ENCODE data around the gene NFIC. TPM values are rescaled to one million over a fixed set of nuclear protein-coding genes. Genes with fewer than 3 reads are reported as not detected.

NFIC gene
- total RNA-seq, 1 donor from 2014 or later = 38.3 TPM

DNA sequence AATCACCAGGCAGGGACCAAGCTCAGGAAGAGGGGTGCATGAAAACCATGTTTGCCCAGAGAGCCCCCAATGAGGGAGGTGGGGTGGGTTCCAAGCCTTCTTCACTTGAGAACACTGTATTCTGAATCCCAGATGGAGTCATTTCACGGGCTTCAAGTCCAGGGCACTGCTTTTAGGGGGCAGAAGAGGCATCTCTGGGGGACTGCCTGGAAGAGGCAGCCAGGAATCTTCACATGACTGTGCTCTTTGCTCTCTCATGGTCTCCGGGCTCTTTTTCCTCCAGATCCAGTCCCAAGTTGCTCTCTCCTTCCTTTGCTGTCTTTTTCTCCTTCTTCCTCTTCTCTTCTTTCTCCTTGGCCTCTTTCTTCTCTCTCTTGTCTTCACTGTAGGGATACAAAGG, 108.2 kb downstream of the NFIC start:
- H3K9me3 Mint-ChIP-seq (ENCODE audit: unreplicated experiment) = peaks cover 3% of the 10 kb centered on the region
- Histone ChIP-seq H3K9me3 (ENCODE audit: insufficient read depth, low read depth, low read length) (no peaks in the 10 kb centered on the region), H3K36me3 (ENCODE audit: insufficient read depth, low read length) (no peaks in the 10 kb centered on the region), H3K27ac (ENCODE audit: low read depth, low read length) (no peak overlapping the region), H3K4me1 (ENCODE audit: insufficient read depth, low read length) (no peaks in the 10 kb centered on the region), H3K79me2 (ENCODE audit: insufficient read depth, low read length) (no peaks in the 10 kb centered on the region), H3K4me2 (ENCODE audit: low read length) (no peak overlapping the region), H2AFZ (ENCODE audit: low read depth, low read length) (no peak overlapping the region), H3K9ac (ENCODE audit: low read length) (no peak overlapping the region), H3K27me3 (ENCODE audit: insufficient read depth, low read length) (peaks cover 7% of the 10 kb centered on the region), H3K4me3 (ENCODE audit: insufficient read depth, low read depth, low read length) (no peak overlapping the region), H4K20me1 (ENCODE audit: insufficient read depth, low read length) (peaks cover 3% of the 10 kb centered on the region)
- FAIRE-seq (no peak), DNase-seq (ENCODE audit: low read depth) (no peak)
- peaks cover 22% of the 10 kb centered on the region for H3K27me3 Mint-ChIP-seq (ENCODE audit: low read depth, unreplicated experiment)
- no peaks in the 10 kb centered on the region for H3K4me1 Mint-ChIP-seq (ENCODE audit: low read depth, unreplicated experiment)
- H3K36me3 Mint-ChIP-seq (ENCODE audit: low read depth, unreplicated experiment) = no peaks in the 10 kb centered on the region
- TF ChIP-seq, protein P1, sequence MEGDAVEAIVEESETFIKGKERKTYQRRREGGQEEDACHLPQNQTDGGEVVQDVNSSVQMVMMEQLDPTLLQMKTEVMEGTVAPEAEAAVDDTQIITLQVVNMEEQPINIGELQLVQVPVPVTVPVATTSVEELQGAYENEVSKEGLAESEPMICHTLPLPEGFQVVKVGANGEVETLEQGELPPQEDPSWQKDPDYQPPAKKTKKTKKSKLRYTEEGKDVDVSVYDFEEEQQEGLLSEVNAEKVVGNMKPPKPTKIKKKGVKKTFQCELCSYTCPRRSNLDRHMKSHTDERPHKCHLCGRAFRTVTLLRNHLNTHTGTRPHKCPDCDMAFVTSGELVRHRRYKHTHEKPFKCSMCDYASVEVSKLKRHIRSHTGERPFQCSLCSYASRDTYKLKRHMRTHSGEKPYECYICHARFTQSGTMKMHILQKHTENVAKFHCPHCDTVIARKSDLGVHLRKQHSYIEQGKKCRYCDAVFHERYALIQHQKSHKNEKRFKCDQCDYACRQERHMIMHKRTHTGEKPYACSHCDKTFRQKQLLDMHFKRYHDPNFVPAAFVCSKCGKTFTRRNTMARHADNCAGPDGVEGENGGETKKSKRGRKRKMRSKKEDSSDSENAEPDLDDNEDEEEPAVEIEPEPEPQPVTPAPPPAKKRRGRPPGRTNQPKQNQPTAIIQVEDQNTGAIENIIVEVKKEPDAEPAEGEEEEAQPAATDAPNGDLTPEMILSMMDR (IDR thresholded peaks at IDR 0.05; ENCODE audit: insufficient read depth, low read depth, low read length) = no peak
- no peak for TF ChIP-seq EZH2 (IDR thresholded peaks at IDR 0.05; ENCODE audit: insufficient read depth, low read length)
- no peak overlapping the region for H3K27ac Mint-ChIP-seq (ENCODE audit: unreplicated experiment)
- H3K4me3 Mint-ChIP-seq (ENCODE audit: unreplicated experiment) = no peak overlapping the region

GRCh38 chr19:3475449-3475848, 109.1 kb downstream of the NFIC start:
- Histone ChIP-seq H3K27me3 (ENCODE audit: insufficient read depth, low read length) (peaks cover 7% of the 10 kb centered on the region), H3K4me3 (ENCODE audit: insufficient read depth, low read depth, low read length) (no peak overlapping the region), H2AFZ (ENCODE audit: low read depth, low read length) (no peak overlapping the region), H3K4me1 (ENCODE audit: insufficient read depth, low read length) (no peaks in the 10 kb centered on the region), H3K36me3 (ENCODE audit: insufficient read depth, low read length) (no peaks in the 10 kb centered on the region), H3K9me3 (ENCODE audit: insufficient read depth, low read depth, low read length) (no peaks in the 10 kb centered on the region), H3K79me2 (ENCODE audit: insufficient read depth, low read length) (no peaks in the 10 kb centered on the region), H3K27ac (ENCODE audit: low read depth, low read length) (no peak overlapping the region), H3K9ac (ENCODE audit: low read length) (no peak overlapping the region), H4K20me1 (ENCODE audit: insufficient read depth, low read length) (peaks cover 3% of the 10 kb centered on the region), H3K4me2 (ENCODE audit: low read length) (no peak overlapping the region)
- TF ChIP-seq, protein P1 (IDR thresholded peaks at IDR 0.05; ENCODE audit: insufficient read depth, low read depth, low read length) = no peak
- TF ChIP-seq EZH2 (IDR thresholded peaks at IDR 0.05; ENCODE audit: insufficient read depth, low read length) = no peak
- H3K36me3 Mint-ChIP-seq (ENCODE audit: low read depth, unreplicated experiment) = no peaks in the 10 kb centered on the region
- H3K4me3 Mint-ChIP-seq (ENCODE audit: unreplicated experiment) = no peak overlapping the region
- H3K27ac Mint-ChIP-seq (ENCODE audit: unreplicated experiment) = no peak overlapping the region
- H3K27me3 Mint-ChIP-seq (ENCODE audit: low read depth, unreplicated experiment) = peaks cover 16% of the 10 kb centered on the region
- H3K4me1 Mint-ChIP-seq (ENCODE audit: low read depth, unreplicated experiment) = no peaks in the 10 kb centered on the region
- DNase-seq (ENCODE audit: low read depth) (no peak), FAIRE-seq (no peak)
- peaks cover 3% of the 10 kb centered on the region for H3K9me3 Mint-ChIP-seq (ENCODE audit: unreplicated experiment)

GRCh38 chr19:3476830-3477229, 110.4 kb downstream of the NFIC start:
- Histone ChIP-seq H3K27ac (ENCODE audit: low read depth, low read length) (no peak overlapping the region), H3K79me2 (ENCODE audit: insufficient read depth, low read length) (no peaks in the 10 kb centered on the region), H2AFZ (ENCODE audit: low read depth, low read length) (no peak overlapping the region), H3K36me3 (ENCODE audit: insufficient read depth, low read length) (no peaks in the 10 kb centered on the region), H3K4me2 (ENCODE audit: low read length) (no peak overlapping the region), H3K4me1 (ENCODE audit: insufficient read depth, low read length) (no peaks in the 10 kb centered on the region), H3K9me3 (ENCODE audit: insufficient read depth, low read depth, low read length) (no peaks in the 10 kb centered on the region), H3K4me3 (ENCODE audit: insufficient read depth, low read depth, low read length) (no peak overlapping the region), H3K9ac (ENCODE audit: low read length) (no peak overlapping the region), H4K20me1 (ENCODE audit: insufficient read depth, low read length) (peaks cover 3% of the 10 kb centered on the region), H3K27me3 (ENCODE audit: insufficient read depth, low read length) (peaks cover 14% of the 10 kb centered on the region)
- Mint-ChIP-seq H3K4me1 (ENCODE audit: low read depth, unreplicated experiment) (no peaks in the 10 kb centered on the region), H3K27me3 (ENCODE audit: low read depth, unreplicated experiment) (peaks cover 10% of the 10 kb centered on the region), H3K9me3 (ENCODE audit: unreplicated experiment) (no peaks in the 10 kb centered on the region), H3K4me3 (ENCODE audit: unreplicated experiment) (no peak overlapping the region), H3K27ac (ENCODE audit: unreplicated experiment) (no peak overlapping the region), H3K36me3 (ENCODE audit: low read depth, unreplicated experiment) (no peaks in the 10 kb centered on the region)
- DNase-seq (ENCODE audit: low read depth) (no peak), FAIRE-seq (no peak)
- TF ChIP-seq EZH2 (IDR thresholded peaks at IDR 0.05; ENCODE audit: insufficient read depth, low read length) = no peak
- TF ChIP-seq, protein P1 (IDR thresholded peaks at IDR 0.05; ENCODE audit: insufficient read depth, low read depth, low read length) = no peak

Data from astrocyte (in vitro differentiated cells and primary cell).